22Rv1 (cell line): ENCODE measurements around the gene MS4A10.
A peak's percentile ranks its signal among the peaks of the same experiment; 100 is the strongest.

Experiments used
- H3K27ac ChIP-seq: fragments of 450-650 bp; 2 replicates; pipeline ENCODE4 v1.5.1; 2017
- CTCF ChIP-seq: fragments of 450-650 bp; IDR thresholded peaks from 2 replicates; pipeline ENCODE4 v1.5.1; 2017; ENCODE audit warnings: mild to moderate bottlenecking
- ZFX ChIP-seq: fragments of 450-650 bp; IDR thresholded peaks from 2 replicates; pipeline ENCODE4 v1.6.1; 2017; ENCODE audit warnings: antibody characterized with exemption, borderline replicate concordance

MS4A10 gene

DNA sequence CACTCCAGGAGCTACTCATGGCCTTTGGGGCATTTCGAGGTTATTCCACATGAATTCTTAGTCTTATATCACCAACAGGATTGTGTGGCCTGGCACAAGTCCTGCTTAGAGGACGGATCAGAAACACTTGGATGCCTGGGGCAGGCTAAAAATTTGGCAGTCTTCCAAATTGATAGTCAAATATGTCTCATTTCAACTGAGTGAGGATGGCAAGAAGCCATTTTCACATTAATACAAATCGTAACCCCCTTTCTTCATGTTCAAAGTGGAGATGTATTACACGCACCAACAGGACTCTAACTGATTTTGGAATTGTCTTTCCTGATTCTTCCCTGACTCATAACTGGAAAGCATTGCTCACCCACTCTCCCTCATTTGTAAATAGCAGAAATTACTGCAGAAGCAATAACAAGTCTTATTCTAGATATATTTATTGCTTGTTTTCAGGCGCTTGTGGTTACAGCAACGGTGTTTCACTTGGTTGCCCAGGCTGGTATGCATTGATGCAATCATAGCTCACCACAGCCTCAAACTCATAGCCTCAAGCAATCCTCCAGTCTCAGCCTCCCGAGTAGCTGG, 46.5 kb downstream of the MS4A10 start:
- no peak overlapping the region for H3K27ac ChIP-seq
- no peak for TF ChIP-seq CTCF
- TF ChIP-seq ZFX = no peak

DNA sequence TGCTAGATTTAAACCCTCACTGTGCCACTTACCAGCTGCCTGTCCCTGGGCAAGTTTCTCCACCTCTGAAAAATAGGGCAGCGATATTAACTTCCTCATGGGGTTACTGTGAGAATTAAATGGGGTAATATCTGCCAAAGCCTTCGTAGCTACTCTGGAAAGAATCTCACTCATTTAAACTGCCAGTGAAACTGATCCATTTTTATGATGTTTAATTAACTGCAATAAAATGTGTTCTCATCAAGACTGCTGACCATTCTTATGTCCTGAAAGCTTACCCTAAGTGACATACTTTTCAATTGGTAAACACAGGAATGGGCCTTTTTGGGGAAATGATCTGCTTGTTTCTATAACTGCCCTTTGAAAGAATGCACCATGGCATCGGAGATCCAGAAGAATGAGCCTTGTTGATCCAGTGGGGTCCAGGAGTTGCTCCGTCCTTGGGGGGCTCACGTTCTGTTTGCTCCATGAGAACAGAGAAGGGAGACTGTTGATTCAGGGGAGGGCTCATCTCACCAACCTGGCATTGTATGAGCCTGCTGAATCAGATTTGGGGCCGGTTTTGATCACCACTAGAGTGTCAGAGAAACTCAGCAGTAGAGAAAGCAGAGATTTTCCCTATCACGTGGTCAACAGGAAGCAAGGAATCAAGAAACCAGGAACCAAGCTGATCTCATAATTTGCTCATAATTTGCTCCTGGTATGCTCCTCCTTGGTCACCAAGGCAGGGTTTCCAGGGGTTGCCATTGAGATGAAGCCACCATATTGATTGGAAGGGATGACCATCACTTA, 49.8 kb downstream of the MS4A10 start:
- TF ChIP-seq CTCF (no peak), ZFX (no peak)
- no peak overlapping the region for H3K27ac ChIP-seq

DNA sequence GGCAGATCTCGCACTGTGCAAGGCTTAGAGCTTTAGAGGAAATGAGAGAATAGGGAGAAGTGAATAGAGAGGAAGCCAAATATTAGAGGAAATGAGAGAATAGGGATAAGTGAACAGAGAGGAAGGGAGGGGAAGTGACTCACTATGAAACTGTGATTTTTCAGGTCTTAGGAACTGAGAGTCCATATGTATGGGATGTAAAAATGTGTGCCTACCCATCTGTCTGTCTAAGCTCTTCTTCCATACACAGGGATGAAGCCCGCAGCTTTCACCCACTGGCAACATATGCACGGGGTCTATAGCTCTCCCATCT, 50.4 kb downstream of the MS4A10 start:
- TF ChIP-seq CTCF = no peak
- no peak for TF ChIP-seq ZFX
- H3K27ac ChIP-seq = no peak overlapping the region

GRCh38 chr11:60836866-60837515, 51.9 kb downstream of the MS4A10 start:
- TF ChIP-seq CTCF (no peak), ZFX (no peak)
- H3K27ac ChIP-seq = no peak overlapping the region

DNA sequence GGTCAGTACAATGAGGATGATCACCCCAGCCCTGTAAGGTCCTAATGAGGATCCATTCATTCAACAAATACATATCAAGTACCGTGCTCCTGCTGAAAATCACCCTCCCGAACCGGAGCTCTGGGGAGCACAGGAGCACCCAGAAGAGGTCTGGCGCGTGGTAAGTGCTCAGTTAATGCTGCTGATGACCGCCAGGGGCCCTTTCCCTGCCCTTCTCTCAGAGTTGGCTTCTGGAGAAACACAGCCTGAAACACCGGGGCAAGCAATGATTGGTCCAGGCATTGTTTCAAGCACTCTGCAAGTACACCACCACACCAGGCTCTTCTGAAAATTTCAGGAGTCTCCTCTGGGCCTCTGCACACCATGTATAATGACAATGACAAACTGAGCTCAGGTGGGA, 53.0 kb downstream of the MS4A10 start:
- TF ChIP-seq ZFX (no peak), CTCF (no peak)
- H3K27ac ChIP-seq = no peak overlapping the region

DNA sequence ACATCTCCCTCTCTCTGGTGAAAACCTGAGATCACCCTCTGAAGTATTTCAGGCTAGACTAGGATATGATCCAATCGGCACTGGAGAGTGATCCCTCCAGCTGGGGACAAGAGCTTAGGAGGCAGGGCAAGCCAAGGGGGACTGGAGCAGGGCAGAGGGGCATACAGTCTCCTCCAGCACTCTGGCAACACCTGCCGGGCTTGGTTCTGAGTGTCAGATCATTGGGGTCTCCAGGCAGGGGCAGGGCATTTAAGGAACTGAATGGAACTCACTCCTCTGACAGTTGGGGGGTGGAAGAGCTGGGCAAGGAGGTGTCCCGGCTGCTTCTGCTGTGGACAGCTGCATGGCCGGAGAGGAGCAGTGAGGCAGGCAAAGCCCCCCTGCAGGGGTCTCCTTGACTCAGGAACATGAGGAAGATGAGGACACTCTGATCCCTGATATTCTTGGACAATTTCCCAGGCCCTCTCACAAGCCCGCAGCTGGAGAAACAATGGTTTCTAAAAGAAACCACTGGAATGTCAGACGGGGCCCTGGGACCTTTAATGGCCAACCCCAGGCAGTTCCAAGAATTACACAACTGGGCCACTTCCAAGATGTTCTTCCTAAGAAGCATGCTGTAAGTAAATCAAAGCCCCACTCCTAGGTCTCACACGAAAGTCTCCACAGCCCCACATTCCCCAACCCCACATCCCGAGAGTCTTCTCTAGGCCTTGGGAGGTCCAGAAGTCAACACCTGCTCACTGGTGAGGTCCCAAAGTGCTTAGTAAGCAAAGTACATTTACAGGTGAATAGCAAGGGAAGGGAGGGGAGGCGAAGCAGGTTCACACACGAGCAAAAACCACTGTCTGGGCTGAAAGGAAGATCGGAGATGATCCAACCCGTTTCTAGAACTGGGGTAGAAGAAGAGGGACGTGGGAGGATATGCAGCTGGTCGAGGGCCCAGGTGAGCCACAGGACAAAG, 55.6 kb downstream of the MS4A10 start:
- TF ChIP-seq ZFX (no peak), CTCF (no peak)
- H3K27ac ChIP-seq = peak overlapping the region; percentile 50; the same call in 1 of the 2 replicates
